PC-9 (cell line): ENCODE measurements around the gene GPSM1.

ENCODE experiments used
- EZH2 ChIP-seq: fragments of 200-600 bp; sonication (generic); IDR thresholded peaks from 2 replicates; pipeline ENCODE4 v1.8.0; 2017; ENCODE audit warnings: antibody characterized with exemption, low read depth
- TF ChIP-seq, protein P1 (sequence below): fragments of 200-600 bp; sonication (generic); conservative IDR thresholded peaks from 2 replicates; pipeline ENCODE4 v1.6.1; 2017; ENCODE audit warnings: mixed run types, antibody characterized with exemption, mild to moderate bottlenecking, moderate library complexity

GRCh38 chr9:136371533-136371880, 44.2 kb downstream of the GPSM1 start:
- TF ChIP-seq, protein P1, sequence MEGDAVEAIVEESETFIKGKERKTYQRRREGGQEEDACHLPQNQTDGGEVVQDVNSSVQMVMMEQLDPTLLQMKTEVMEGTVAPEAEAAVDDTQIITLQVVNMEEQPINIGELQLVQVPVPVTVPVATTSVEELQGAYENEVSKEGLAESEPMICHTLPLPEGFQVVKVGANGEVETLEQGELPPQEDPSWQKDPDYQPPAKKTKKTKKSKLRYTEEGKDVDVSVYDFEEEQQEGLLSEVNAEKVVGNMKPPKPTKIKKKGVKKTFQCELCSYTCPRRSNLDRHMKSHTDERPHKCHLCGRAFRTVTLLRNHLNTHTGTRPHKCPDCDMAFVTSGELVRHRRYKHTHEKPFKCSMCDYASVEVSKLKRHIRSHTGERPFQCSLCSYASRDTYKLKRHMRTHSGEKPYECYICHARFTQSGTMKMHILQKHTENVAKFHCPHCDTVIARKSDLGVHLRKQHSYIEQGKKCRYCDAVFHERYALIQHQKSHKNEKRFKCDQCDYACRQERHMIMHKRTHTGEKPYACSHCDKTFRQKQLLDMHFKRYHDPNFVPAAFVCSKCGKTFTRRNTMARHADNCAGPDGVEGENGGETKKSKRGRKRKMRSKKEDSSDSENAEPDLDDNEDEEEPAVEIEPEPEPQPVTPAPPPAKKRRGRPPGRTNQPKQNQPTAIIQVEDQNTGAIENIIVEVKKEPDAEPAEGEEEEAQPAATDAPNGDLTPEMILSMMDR, result no peak
- no peak for TF ChIP-seq EZH2
